Thoracic aorta (tissue), 2 donors: ENCODE data around the gene DZIP1L. TPM values are rescaled to one million over a fixed set of nuclear protein-coding genes. Genes with fewer than 3 reads are reported as not detected.

Experiments used
- ATAC-seq: fragments of 150-250 bp; one replicate; pipeline ENCODE4 v1.8.0; 2017; ENCODE audit warnings: low read depth; ENCODE audit not compliant: insufficient number of reproducible peaks, low FRiP score
- DNase-seq: peaks from one replicate; pipeline ENCODE4 v3.0.0-alpha.2; 2020; ENCODE audit warnings: low spot score
- H3K27ac ChIP-seq, 2 donors: fragments of 200-600 bp; sonication (generic); 1 replicate in 1 of 2; 2 replicates in 1 of 2; pipeline ENCODE4 v1.5.1; 2016; ENCODE audit warnings: mild to moderate bottlenecking in 2 of 2, moderate library complexity in 2 of 2
- H3K27me3 ChIP-seq: fragments of 200-600 bp; sonication (generic); replicated peaks from 2 replicates; pipeline ENCODE4 v1.6.0; 2016; ENCODE audit warnings: mild to moderate bottlenecking; ENCODE audit not compliant: insufficient read depth
- H3K36me3 ChIP-seq: fragments of 200-600 bp; sonication (generic); one replicate; pipeline ENCODE4 v1.5.1; 2016
- H3K4me1 ChIP-seq, 2 donors: fragments of 200-600 bp; sonication (generic); 1 replicate in 1 of 2; 2 replicates in 1 of 2; pipeline versions ENCODE4 v1.5.1 to v1.6.0; 2016; ENCODE audit warnings: low read depth in 2 of 2, mild to moderate bottlenecking in 1 of 2; ENCODE audit not compliant: control insufficient read depth in 1 of 2
- H3K4me3 ChIP-seq: fragments of 200-600 bp; sonication (generic); 2 replicates; pipeline ENCODE4 v1.5.1; 2016; ENCODE audit warnings: mild to moderate bottlenecking
- H3K9me3 ChIP-seq: fragments of 200-600 bp; sonication (generic); 2 replicates; pipeline ENCODE4 v1.5.1; 2016
- CTCF ChIP-seq: fragments of 200-600 bp; sonication (generic); IDR thresholded peaks from one replicate; pipeline ENCODE4 v1.5.1; 2019; ENCODE audit warnings: antibody characterized with exemption
- total RNA-seq, 2 donors: library from RNA; depleted of rRNA; stranded (reverse); fragments of >200 nt; gene quantifications; one replicate each; pipeline versions ENCODE4 v1.1.0 to v1.2.3, GENCODE V29; 2016

The DZIP1L gene
- total RNA-seq, 2 donors from 2014 or later, result 61.1 to 110 TPM

DNA sequence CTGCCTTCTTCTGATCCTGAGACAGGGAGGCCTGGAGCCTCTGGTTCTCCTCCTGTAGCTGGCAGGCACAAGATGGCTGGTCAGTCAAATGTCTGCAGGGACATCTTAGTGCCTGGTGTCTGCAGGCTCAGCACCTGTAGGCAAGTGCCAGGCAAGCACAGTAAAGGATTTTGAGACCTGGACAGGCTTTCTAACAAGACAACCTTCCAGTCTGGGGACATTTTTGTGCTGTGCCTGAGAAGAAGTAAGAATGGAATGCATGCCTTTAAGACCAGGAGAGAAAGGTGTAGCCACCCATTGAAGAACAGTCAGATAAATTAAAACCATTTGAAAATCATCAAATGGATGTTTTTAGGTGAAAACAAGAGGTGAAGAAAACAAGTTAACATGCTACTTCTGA, 31.2 kb downstream of the DZIP1L start:
- H3K9me3 ChIP-seq, result no peaks in the 10 kb centered on the region
- no peaks in the 10 kb centered on the region for H3K27me3 ChIP-seq
- H3K36me3 ChIP-seq, result peaks cover 50% of the 10 kb centered on the region
- no peak for TF ChIP-seq CTCF
- no peak overlapping the region for H3K4me3 ChIP-seq
- ATAC-seq (no peak), DNase-seq (no peak)
- no peak overlapping the region for H3K27ac ChIP-seq
- H3K4me1 ChIP-seq, result no peaks in the 10 kb centered on the region

DNA sequence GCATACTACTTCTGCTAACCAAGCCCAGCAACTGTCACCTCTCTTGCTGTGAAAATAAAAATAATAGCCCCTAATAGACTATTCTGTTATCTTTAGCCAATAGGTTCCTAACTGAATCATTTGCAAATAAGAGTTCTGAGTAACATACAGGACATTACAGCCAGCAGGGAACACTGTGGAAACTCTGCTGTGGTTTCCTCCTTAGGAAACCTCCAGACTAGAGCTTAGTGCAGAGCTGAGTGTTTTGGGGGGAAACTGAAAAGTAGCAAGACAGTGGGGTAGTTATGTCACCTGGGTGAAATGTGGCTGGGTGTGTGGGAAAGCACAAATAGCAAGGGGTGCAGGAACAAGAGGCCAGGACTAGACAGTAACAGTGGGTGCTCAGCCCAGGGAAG, 32.4 kb downstream of the DZIP1L start:
- Histone ChIP-seq H3K36me3 (peaks cover 41% of the 10 kb centered on the region), H3K27ac (no peak overlapping the region)

DNA sequence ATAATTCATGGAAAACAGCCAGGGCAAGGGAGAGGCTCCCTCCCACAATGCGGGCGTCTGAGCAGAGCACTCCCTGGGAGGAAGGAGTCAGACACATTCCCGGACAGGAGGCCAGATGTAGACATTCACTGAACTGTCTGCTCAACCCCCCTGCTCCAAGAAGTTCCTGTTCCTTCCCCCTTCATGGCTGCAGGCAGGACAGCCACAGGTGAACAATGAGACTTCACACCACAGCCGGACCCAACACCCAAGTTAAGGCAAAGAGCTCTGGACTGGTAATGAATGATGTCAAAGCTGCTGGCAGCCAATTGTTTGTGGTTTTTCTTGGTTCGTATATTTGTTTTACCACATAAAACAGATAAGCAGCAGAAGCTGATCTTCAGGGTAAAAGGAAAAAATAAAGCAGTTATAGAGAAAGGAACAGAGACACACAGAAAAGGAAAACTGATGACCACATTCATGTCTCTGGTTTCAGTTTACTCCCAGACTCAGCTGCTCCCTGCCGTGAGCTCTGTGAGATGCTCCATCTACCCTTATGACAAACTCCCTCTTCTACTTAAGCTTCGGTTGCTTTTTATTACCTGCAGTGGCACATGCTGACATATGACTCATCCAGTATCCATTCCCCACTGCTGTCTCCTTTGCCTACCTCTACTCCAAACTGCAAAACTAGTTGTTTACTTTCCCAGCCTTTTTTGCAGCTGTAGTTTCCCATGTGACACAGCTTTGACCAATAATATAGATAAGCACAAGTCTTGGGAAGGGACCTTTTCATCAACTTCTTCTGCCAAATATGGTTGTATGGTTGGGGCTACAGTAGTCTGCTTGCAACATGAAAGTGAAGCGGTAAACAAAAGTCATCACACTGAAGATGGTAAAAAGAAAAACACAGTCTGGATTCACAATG, 33.1 kb downstream of the DZIP1L start:
- Histone ChIP-seq H3K27me3 (no peaks in the 10 kb centered on the region), H3K4me1 (no peaks in the 10 kb centered on the region), H3K4me3 (no peak overlapping the region), H3K36me3 (peaks cover 42% of the 10 kb centered on the region), H3K9me3 (no peaks in the 10 kb centered on the region), H3K27ac (no peak overlapping the region)
- ATAC-seq (no peak), DNase-seq (no peak)
- no peak for TF ChIP-seq CTCF

More for the DNA sequence above, 32.4 kb downstream of the DZIP1L start:
- Histone ChIP-seq H3K4me3 (no peak overlapping the region), H3K4me1 (no peaks in the 10 kb centered on the region), H3K9me3 (no peaks in the 10 kb centered on the region), H3K27me3 (no peaks in the 10 kb centered on the region)
- no peak for ATAC-seq
- no peak for DNase-seq
- TF ChIP-seq CTCF, result no peak

DNA sequence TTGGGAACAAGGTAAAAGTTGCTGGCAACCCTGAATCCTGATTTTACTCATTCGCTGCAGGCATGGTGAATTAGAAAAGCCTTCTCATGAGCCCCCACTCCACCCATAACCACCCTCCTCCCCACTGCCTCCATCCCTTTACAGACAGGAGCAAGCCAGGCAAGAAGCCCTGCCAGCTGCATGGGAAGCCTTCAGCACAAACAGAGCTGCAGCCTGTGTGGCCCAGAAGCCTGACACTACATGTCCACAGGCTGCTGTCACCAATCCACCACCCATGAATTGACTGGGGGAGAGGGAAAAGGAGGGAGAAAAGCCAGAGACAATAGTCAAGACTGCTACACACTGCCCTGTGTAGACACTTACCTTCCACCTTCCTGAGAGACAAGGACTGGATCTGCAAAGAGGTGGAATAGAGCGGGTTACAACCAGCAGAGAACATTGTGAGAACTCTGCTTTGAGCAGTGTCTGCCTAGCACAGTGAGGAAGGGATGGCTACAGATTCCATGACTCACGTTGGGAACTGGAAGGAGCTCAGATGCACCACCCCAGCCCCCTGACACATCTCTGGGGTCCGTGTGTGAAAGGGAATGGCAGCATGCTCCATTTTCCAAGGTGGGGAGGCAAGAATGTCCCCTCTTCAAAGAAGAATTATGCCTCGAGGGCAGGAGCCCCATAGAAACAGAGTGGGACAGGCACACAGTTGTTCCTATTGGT, 33.9 kb downstream of the DZIP1L start:
- H3K4me3 ChIP-seq, result no peak overlapping the region
- no peak for ATAC-seq

More for the DNA sequence above, 33.9 kb downstream of the DZIP1L start:
- peaks cover 40% of the 10 kb centered on the region for H3K36me3 ChIP-seq
- no peaks in the 10 kb centered on the region for H3K4me1 ChIP-seq
- TF ChIP-seq CTCF, result no peak
- DNase-seq, result no peak
- H3K27me3 ChIP-seq, result no peaks in the 10 kb centered on the region
- no peaks in the 10 kb centered on the region for H3K9me3 ChIP-seq
- H3K27ac ChIP-seq, result no peak overlapping the region
